ENCODE results near the gene TRIO. TPM values are rescaled to one million over a fixed set of nuclear protein-coding genes. Genes with fewer than 3 reads are reported as not detected.

TRIO gene
- total RNA-seq, 1 donor: 410 TPM

GRCh38 chr5:14419686-14420085, 276.5 kb downstream of the TRIO start:
- no peak for DNase-seq (ENCODE audit: low read depth)
- TF ChIP-seq CTCF (IDR thresholded peaks at IDR 0.05; ENCODE audit: insufficient read depth, low read depth, low read length): no peak
- H3K4me3 ChIP-seq (ENCODE audit: low read depth, low read length): no peak overlapping the region

GRCh38 chr5:14420101-14420811, 277.1 kb downstream of the TRIO start:
- no peak for DNase-seq (ENCODE audit: low read depth)
- no peak for TF ChIP-seq CTCF (IDR thresholded peaks at IDR 0.05; ENCODE audit: insufficient read depth, low read depth, low read length)
- no peak overlapping the region for H3K4me3 ChIP-seq (ENCODE audit: low read depth, low read length)

GRCh38 chr5:14421851-14422250, 278.7 kb downstream of the TRIO start:
- no peak for TF ChIP-seq CTCF (IDR thresholded peaks at IDR 0.05; ENCODE audit: insufficient read depth, low read depth, low read length)
- no peak overlapping the region for H3K4me3 ChIP-seq (ENCODE audit: low read depth, low read length)
- DNase-seq (ENCODE audit: low read depth): no peak

GRCh38 chr5:14424011-14424685, 281.0 kb downstream of the TRIO start:
- TF ChIP-seq CTCF (IDR thresholded peaks at IDR 0.05; ENCODE audit: insufficient read depth, low read depth, low read length): no peak
- no peak overlapping the region for H3K4me3 ChIP-seq (ENCODE audit: low read depth, low read length)
- DNase-seq (ENCODE audit: low read depth): no peak

GRCh38 chr5:14425559-14425958, 282.4 kb downstream of the TRIO start:
- no peak for TF ChIP-seq CTCF (IDR thresholded peaks at IDR 0.05; ENCODE audit: insufficient read depth, low read depth, low read length)
- DNase-seq (ENCODE audit: low read depth): no peak
- H3K4me3 ChIP-seq (ENCODE audit: low read depth, low read length): no peak overlapping the region

- no peak overlapping the region for H3K4me3 ChIP-seq (ENCODE audit: low read depth, low read length)
- no peak for TF ChIP-seq CTCF (IDR thresholded peaks at IDR 0.05; ENCODE audit: insufficient read depth, low read depth, low read length)
Measured at GRCh38 chr5:14426521-14426920, 283.4 kb downstream of the TRIO start.

More at GRCh38 chr5:14426521-14426920, 283.4 kb downstream of the TRIO start:
- no peak for DNase-seq (ENCODE audit: low read depth)
